ENCODE data around the gene CSTPP1.

The CSTPP1 gene

GRCh38 chr11:47156333-47156732 lies 219.8 kb downstream of the CSTPP1 start:
- no peak for DNase-seq (ENCODE audit: low read depth in 1 of 2, low spot score in 1 of 2)
- no peak for TF ChIP-seq JUND (IDR thresholded peaks at IDR 0.05; ENCODE audit: low read depth)
- in situ Hi-C loops (cut with HindIII; ENCODE audit: low pct_unique_long_range_greater_than_20kb, low sequenced_read_pairs), result no loop called here

- no peak for DNase-seq (ENCODE audit: low read depth in 1 of 2, low spot score in 1 of 2)
- TF ChIP-seq JUND (IDR thresholded peaks at IDR 0.05; ENCODE audit: low read depth), result no peak
- in situ Hi-C loops (cut with HindIII; ENCODE audit: low pct_unique_long_range_greater_than_20kb, low sequenced_read_pairs), result no loop called here
Observed at GRCh38 chr11:47156951-47157350, 220.4 kb downstream of the CSTPP1 start.

DNA sequence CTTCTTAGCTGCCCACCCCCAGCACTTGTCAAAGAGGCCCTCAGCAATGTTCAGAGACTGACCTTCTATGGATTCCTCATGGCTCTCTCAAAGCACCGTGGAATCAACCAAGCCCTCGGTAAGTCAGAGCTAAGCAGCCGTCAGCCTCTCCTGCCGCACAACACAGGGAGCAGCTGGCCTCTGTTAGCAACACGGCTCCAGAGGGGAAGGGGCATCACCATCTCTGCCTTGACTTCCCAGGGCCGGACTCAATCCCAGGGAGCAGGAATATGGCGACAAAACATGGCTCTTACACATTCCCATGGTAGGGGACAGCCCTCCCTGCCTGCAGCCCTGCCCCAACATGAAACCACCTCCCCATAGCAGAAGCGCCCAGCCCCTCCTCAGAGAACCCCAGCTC lies 221.2 kb downstream of the CSTPP1 start:
- no peak for DNase-seq (ENCODE audit: low read depth in 1 of 2, low spot score in 1 of 2)
- in situ Hi-C loops (cut with HindIII; ENCODE audit: low pct_unique_long_range_greater_than_20kb, low sequenced_read_pairs), result no loop called here
- TF ChIP-seq JUND (IDR thresholded peaks at IDR 0.05; ENCODE audit: low read depth), result no peak

DNA sequence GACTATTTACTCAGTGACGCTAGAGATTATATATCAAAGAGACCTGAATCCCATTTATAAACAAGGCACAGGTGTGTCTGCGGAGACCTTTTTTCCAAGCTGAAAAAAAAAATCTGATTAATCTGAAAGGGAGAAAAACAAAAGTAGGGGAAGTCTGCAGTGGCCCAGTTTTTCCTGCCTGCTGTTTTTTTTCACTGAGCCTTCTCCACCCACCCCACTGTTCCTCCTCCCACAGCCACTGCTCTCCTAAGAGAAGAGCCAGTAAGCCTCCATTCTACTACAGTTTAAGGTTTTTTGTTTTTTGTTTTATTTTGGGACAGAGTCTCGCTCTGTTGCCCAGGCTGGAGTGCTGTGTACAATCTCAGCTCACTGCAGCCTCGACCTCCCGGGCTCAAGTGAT lies 221.7 kb downstream of the CSTPP1 start:
- no peak for DNase-seq (ENCODE audit: low read depth in 1 of 2, low spot score in 1 of 2)
- no peak for TF ChIP-seq JUND (IDR thresholded peaks at IDR 0.05; ENCODE audit: low read depth)
- in situ Hi-C loops (cut with HindIII; ENCODE audit: low pct_unique_long_range_greater_than_20kb, low sequenced_read_pairs), result no loop called here

DNA sequence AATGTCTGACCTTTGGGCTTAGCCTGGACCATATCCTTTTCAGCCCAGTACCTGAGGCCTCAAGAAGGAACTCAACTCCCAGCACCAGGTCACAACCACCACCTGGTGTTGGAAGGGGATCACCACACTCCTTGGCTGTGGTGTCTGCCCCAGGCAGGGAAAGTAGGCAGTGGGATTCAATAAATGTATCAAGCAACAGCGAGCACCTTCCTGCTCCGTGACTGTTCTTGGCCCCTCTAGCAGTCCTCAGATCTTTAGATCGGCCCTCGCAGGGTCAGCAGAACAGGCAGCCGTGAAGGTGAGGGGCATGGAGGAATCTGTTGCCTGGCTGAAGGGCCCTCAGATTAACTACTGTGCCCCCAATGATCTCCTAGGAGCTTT lies 224.2 kb downstream of the CSTPP1 start:
- DNase-seq (ENCODE audit: low read depth in 1 of 2, low spot score in 1 of 2), result no peak
- no peak for TF ChIP-seq JUND (IDR thresholded peaks at IDR 0.05; ENCODE audit: low read depth)
- in situ Hi-C loops (cut with HindIII; ENCODE audit: low pct_unique_long_range_greater_than_20kb, low sequenced_read_pairs), result no loop called here

GRCh38 chr11:47161134-47161854 lies 224.7 kb downstream of the CSTPP1 start:
- no peak for TF ChIP-seq JUND (IDR thresholded peaks at IDR 0.05; ENCODE audit: low read depth)
- DNase-seq (ENCODE audit: low read depth in 1 of 2, low spot score in 1 of 2), result peak; percentile 79 to 89
- in situ Hi-C loops (cut with HindIII; ENCODE audit: low pct_unique_long_range_greater_than_20kb, low sequenced_read_pairs), result no loop called here

- in situ Hi-C loops (cut with HindIII; ENCODE audit: low pct_unique_long_range_greater_than_20kb, low sequenced_read_pairs), result no loop called here
- TF ChIP-seq JUND (IDR thresholded peaks at IDR 0.05; ENCODE audit: low read depth), result no peak
- no peak for DNase-seq (ENCODE audit: low read depth in 1 of 2, low spot score in 1 of 2)
Observed at GRCh38 chr11:47161890-47162289, 225.3 kb downstream of the CSTPP1 start.

GRCh38 chr11:47162426-47162825 lies 225.9 kb downstream of the CSTPP1 start:
- no peak for TF ChIP-seq JUND (IDR thresholded peaks at IDR 0.05; ENCODE audit: low read depth)
- no peak for DNase-seq (ENCODE audit: low read depth in 1 of 2, low spot score in 1 of 2)
- in situ Hi-C loops (cut with HindIII; ENCODE audit: low pct_unique_long_range_greater_than_20kb, low sequenced_read_pairs), result no loop called here

DNA sequence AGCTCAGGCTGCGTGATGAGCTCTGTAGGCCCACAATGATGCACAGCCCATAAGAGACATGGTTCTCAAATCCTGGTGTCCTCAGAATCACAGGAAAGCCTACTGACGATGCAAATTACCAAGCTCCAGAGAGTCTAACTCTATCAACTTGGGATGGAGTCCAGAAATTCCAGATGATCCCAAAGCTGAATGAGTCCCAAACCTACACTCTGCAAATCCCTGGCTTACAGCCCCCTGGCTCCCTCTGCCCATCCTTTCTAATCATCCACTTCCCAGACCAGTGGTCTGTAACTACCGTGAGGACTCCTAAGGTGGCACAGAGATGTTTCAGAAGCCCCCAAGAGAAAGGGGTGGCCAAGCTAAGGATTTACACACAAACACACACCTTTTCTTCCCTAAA lies 226.6 kb downstream of the CSTPP1 start:
- in situ Hi-C loops (cut with HindIII; ENCODE audit: low pct_unique_long_range_greater_than_20kb, low sequenced_read_pairs), result no loop called here
- TF ChIP-seq JUND (IDR thresholded peaks at IDR 0.05; ENCODE audit: low read depth), result no peak
- DNase-seq (ENCODE audit: low read depth in 1 of 2, low spot score in 1 of 2), result no peak

DNA sequence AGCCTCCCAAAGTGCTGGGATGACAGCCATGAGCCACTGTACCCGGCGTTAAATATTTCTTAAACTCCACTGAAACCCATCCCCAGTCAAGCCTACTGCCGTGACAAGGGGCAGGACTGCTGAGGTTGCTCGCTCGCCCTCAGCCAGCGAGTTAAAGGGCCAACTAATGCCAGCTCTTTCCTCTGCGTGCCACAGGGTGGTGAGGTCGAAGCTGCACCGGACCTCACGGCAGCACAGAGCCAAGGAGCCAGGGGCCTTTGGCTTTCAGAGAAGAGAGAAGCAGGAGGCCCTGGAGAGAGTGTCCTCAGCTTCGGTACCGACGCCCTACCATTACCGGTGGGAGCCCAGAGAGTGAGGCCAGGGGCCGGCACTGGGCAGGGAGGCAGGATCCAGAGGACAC lies 227.3 kb downstream of the CSTPP1 start:
- TF ChIP-seq JUND (IDR thresholded peaks at IDR 0.05; ENCODE audit: low read depth), result no peak
- in situ Hi-C loops (cut with HindIII; ENCODE audit: low pct_unique_long_range_greater_than_20kb, low sequenced_read_pairs), result no loop called here
- no peak for DNase-seq (ENCODE audit: low read depth in 1 of 2, low spot score in 1 of 2)

DNA sequence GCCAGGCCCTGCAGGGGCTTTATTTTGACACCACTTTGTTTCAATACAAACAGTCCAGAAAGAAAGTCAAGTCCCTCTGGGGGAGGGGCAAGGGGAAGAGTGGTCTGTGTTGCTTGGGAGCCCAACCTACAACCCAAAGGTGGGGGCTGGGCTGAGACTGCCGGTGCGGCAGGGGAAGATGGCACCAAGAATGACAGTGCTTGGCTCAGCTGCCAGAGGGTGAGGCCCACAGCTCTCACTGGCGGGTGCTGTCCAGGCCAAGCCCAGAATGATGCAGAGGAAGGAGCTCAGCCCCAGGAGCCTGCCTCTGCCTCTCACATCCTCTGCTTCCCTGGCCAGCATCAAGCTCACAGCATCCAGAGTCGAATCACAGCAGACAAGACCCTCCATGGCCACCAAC lies 227.8 kb downstream of the CSTPP1 start:
- in situ Hi-C loops (cut with HindIII; ENCODE audit: low pct_unique_long_range_greater_than_20kb, low sequenced_read_pairs), result no loop called here
- DNase-seq (ENCODE audit: low read depth in 1 of 2, low spot score in 1 of 2), result no peak
- no peak for TF ChIP-seq JUND (IDR thresholded peaks at IDR 0.05; ENCODE audit: low read depth)

GRCh38 chr11:47165253-47165840 lies 228.8 kb downstream of the CSTPP1 start:
- DNase-seq (ENCODE audit: low read depth in 1 of 2, low spot score in 1 of 2), result no peak
- in situ Hi-C loops (cut with HindIII; ENCODE audit: low pct_unique_long_range_greater_than_20kb, low sequenced_read_pairs), result no loop called here
- TF ChIP-seq JUND (IDR thresholded peaks at IDR 0.05; ENCODE audit: low read depth), result no peak

DNA sequence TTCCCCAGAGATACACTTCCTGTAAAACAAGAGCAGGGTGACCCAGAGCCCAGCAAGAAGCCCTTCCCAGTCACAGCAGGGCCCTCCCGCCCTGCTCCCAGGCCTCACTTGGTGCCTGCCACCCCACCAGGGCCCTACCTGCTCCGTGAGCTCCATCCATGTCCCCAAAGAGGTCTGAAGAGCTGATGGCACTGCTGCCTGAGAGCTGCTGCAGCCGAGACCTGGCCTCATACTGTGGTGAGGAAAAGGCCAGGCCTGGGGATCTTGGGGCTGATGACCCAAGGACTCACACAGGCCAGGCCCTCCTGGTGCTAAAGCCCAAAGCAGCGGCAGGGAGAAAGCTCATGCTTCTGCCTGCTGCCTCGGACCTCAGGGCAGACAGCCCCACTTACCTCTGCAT lies 229.8 kb downstream of the CSTPP1 start:
- in situ Hi-C loops (cut with HindIII; ENCODE audit: low pct_unique_long_range_greater_than_20kb, low sequenced_read_pairs), result no loop called here
- TF ChIP-seq JUND (IDR thresholded peaks at IDR 0.05; ENCODE audit: low read depth), result no peak
- DNase-seq (ENCODE audit: low read depth in 1 of 2, low spot score in 1 of 2), result no peak

Data from T47D (cell line).